ENCODE data around the gene ATP6V1E1.
"Not testable (repeated sequence)": the region's sequence is repeated elsewhere in the genome, so short reads cannot be mapped to it uniquely, and the experiment has no call there.

The ATP6V1E1 gene

GRCh38 chr22:17581056-17581455 is 47.5 kb downstream of the ATP6V1E1 start:
- DNase-seq (ENCODE audit: low read depth in 2 of 2): no peak

- no peak for DNase-seq (ENCODE audit: low read depth in 2 of 2)
Measured at GRCh38 chr22:17580441-17581031, 48.0 kb downstream of the ATP6V1E1 start.

GRCh38 chr22:17579535-17579981 is 49.0 kb downstream of the ATP6V1E1 start:
- no peak for DNase-seq (ENCODE audit: low read depth in 2 of 2)

GRCh38 chr22:17578136-17578754 is 50.3 kb downstream of the ATP6V1E1 start:
- DNase-seq (ENCODE audit: low read depth in 2 of 2): no peak

- DNase-seq (ENCODE audit: low read depth in 2 of 2): no peak
Measured at GRCh38 chr22:17576470-17576869, 52.1 kb downstream of the ATP6V1E1 start.

- no peak for DNase-seq (ENCODE audit: low read depth in 2 of 2)
Measured at GRCh38 chr22:17575681-17576080, 52.9 kb downstream of the ATP6V1E1 start.

GRCh38 chr22:17575151-17575550 is 53.4 kb downstream of the ATP6V1E1 start:
- DNase-seq (ENCODE audit: low read depth in 2 of 2): no peak

- no peak for DNase-seq (ENCODE audit: low read depth in 2 of 2)
Measured at GRCh38 chr22:17570851-17571631, 57.5 kb downstream of the ATP6V1E1 start.

- no peak for DNase-seq (ENCODE audit: low read depth in 2 of 2)
Measured at GRCh38 chr22:17569971-17570511, 58.5 kb downstream of the ATP6V1E1 start.

GRCh38 chr22:17566776-17567175 is 61.8 kb downstream of the ATP6V1E1 start:
- no peak for DNase-seq (ENCODE audit: low read depth in 2 of 2)

GRCh38 chr22:17566016-17566687 is 62.4 kb downstream of the ATP6V1E1 start:
- DNase-seq (ENCODE audit: low read depth in 2 of 2): not testable (repeated sequence)

GRCh38 chr22:17563936-17564391 is 64.6 kb downstream of the ATP6V1E1 start:
- no peak for DNase-seq (ENCODE audit: low read depth in 2 of 2)

GRCh38 chr22:17562906-17563870 is 65.4 kb downstream of the ATP6V1E1 start, which contains the start of gene SLC25A18:
SLC25A18 (plus strand) TSS chr22:17563498; CDS start chr22:17579945, 16,447 bp downstream.
- no peak for DNase-seq (ENCODE audit: low read depth in 2 of 2)

GRCh38 chr22:17559188-17559587 is 69.4 kb downstream of the ATP6V1E1 start:
- DNase-seq (ENCODE audit: low read depth in 2 of 2): no peak

GRCh38 chr22:17554814-17555213 is 73.7 kb downstream of the ATP6V1E1 start:
- DNase-seq (ENCODE audit: low read depth in 2 of 2): no peak

- no peak for DNase-seq (ENCODE audit: low read depth in 2 of 2)
Measured at GRCh38 chr22:17552737-17553136, 75.8 kb downstream of the ATP6V1E1 start.

GRCh38 chr22:17549655-17550054 is 78.9 kb downstream of the ATP6V1E1 start:
- no peak for DNase-seq (ENCODE audit: low read depth in 2 of 2)

- no peak for DNase-seq (ENCODE audit: low read depth in 2 of 2)
Measured at GRCh38 chr22:17549183-17549582, 79.4 kb downstream of the ATP6V1E1 start.

- no peak for DNase-seq (ENCODE audit: low read depth in 2 of 2)
Measured at GRCh38 chr22:17548756-17549035, 79.9 kb downstream of the ATP6V1E1 start.

- no peak for DNase-seq (ENCODE audit: low read depth in 2 of 2)
Measured at GRCh38 chr22:17548010-17548755, 80.4 kb downstream of the ATP6V1E1 start.

Measured in stimulated activated CD8-positive, alpha-beta memory T cell treated with anti-CD3 and anti-CD28 coated beads, Interleukin-2, amount 100 ng/mL, for 48 hours (primary cell).